SKM-1 treated with dmso at 0.1 percent for 144 hours (cell line): ENCODE measurements around the gene IL1A.

ENCODE experiments used
- DNase-seq: peaks from one replicate; lab custom pipeline; 2025; ENCODE audit not compliant: unreplicated experiment; lab: John Stamatoyannopoulos, UW

The IL1A gene

DNA sequence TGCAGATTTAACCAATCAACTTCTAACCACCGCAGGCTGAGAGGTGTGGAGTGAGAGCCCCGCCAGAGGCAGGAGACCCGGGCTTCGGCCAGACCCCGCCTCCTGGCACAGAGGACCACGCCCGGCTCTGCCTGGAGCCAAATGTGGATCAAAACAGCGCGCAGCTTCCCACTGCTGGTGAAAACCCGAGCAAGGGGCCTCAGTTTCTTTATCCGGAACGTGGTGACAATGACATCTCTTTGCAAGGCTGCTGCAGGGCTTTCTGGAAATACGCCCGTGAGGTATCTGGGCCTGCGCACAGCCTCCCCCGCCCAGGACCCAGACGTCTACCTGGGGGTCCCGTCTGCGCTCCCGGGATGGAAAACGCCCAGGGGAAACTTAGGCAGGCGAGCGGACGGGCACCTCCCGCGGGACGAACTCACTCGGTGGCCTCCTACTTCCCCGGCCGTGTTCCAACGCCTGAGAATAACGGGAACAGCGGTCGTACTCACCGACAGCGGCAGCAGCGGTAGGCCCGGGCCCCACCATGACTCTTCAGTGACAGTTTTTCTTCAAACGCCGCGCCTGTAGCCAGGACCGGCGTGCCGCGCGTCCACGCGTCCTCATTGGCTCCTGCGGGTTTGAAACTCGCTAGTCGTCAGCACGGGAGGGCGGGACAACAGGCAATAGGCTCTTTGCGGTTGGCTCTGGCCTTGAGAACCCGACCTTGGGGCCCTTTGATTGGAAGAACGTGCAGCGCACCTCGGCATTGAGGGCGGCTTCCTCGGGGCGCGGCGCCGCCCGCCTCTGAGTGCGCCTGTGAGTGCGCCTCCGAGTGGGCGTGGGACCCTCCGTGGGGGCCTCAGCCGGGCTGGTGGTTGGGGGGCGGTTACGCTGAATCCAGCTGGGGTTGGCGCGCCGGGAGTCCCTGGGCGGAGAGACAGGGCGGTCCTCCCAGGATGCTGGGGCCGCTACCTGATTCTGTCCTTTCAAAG lies 19.9 kb downstream of the IL1A start, which contains the start of gene CKAP2L:
CKAP2L (minus strand) TSS at position 539 of the 974 bp plus-strand sequence; CDS start at position 528, 11 bp downstream.
- peak; percentile 95 for DNase-seq

DNA sequence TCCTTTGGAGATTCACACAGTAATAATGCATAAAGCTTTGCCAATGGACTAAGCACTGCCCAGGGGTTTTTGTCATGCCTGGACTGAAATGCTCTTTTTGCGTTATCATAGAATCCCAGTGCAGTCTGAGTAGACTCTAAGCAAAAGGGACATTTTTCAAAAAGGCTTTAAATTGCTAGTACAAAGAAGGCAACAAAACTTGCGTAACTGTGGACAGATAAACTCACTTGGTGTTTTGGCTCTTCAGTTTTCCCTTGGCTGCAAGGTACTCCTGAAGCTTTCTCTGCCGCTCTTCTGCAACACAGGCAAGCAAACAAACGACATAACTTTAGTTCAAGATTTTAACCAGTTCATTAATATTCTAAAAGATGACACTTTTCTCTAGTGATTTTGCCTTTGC lies 22.0 kb downstream of the IL1A start:
- no peak for DNase-seq

DNA sequence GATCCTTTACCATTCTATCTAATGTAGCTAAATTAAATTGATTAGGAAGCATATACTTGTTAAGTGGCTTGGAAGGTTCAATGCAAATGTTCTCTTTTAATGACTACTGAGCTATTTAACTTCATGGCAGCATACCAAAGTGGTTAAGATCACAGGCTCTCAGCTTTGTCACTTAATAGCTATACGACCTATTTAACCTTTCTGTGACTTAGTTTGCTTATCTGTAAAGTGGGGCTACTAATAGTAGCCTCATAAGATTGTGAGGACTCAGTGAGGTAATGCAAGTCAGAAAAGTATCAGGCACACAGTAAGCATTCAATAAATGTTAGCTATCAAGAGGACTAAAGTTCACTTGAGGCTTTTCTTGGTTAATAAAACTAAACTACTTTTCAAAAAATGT lies 24.1 kb downstream of the IL1A start:
- DNase-seq = no peak

DNA sequence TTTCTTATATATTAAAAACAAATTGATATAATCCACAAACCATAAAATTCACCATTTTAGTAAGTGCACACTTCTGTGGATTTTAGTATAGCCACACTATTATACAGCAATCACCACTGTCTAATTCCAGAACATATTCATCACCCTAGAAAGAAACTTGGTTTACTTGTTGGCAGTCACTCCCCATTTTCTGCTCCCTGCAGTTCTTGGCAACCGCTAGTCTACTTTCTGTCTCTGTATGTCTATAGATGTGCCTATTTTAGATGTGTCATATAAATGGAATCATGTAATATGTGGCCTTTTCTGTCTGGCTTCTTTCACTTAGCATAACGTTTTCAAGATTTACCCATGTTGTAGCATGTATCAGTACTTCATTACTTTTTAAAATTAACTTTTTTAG lies 25.6 kb downstream of the IL1A start:
- DNase-seq = no peak

DNA sequence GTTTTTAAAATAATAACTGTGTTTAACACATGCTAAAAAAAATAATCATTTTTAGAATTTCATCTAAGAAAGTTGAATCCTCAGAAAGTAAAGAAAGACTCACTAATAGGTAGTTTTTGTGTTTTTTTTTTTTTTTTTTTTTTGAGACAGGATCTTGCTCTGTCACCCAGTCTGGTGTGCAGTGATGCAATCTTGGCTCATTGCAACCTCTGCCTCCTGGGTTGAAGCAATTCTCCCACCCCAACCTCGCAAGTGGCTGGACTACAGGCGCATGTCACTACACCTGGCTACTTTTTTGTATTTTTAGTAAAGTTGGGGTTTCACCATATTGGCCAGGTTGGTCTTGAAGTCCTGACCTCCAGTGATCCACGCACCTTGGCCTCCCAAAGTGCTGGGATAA lies 27.0 kb downstream of the IL1A start:
- DNase-seq = no peak

DNA sequence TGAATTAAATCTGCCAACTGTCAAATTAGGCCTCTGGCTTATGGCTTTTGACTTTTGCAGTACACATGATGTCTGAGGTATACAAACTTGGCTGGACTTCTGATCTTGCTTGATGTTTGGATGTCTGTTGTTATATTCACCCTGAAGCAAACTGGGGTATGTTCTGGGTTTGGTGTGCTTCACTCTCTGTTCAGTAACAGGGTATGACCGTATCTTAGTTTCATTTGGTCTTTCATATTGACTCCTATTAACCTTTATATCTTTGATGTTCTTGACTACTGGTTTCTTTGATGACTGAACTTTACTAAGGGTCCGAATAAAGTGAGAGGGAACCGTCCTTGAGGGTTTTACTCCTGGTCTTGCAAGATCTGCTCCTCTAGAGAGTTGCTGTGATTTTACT lies 28.1 kb downstream of the IL1A start:
- DNase-seq = no peak

DNA sequence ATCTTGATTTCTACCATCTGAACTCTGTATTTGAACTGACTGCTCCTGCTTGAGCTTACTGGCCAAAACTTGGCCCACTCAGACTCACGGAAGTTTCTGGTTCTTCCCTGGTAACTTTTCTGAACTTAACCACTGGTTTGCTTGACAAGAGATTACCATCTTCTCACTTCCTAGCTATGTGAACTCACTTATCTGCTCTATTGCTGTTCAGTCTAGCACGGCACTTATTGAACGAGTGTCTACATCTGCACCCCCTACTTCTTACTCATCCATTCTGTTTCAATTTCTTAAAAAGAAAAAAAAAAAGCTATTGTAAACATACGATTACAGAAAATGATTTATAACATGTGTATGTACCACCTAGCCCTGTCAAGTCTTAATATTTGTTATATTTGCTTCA lies 28.8 kb downstream of the IL1A start:
- DNase-seq = no peak

DNA sequence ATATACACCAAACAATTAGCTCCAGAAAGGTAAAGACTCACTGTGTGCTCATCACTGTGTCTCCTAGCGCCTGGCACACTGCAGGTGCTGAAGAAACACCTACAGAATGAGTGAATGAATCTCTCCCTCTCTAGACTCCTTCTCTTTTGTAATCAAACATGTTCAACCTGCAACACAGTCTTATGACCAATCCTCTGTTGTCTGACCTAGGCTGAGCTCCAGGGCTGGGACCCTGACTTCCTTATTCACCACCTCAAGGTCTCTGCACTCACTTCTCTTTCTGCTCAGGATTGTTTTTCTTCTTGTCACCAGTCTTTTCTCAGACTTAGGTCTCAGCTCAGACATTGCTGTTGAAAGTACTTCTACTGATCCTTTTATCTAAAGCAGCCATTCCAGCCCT lies 29.7 kb downstream of the IL1A start:
- peak; percentile 61 for DNase-seq

DNA sequence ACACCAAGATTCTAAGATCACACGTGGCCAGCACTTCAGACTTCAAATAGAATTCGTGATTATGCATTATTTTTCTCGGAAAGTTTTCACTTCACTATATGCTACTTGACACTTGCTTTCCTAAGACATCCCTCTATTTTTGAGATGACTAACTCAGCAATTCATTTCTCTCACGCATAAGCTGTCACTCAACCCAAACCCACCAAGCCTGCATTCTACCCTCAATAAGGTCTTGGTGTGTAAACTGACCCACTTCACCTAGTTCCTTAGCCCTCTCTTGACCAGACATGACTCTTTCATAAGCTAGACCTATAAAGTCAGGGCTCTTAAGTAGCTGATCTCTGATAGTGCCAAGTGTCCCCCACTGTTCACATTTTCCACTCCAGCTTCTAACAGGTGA lies 31.6 kb downstream of the IL1A start:
- no peak for DNase-seq

DNA sequence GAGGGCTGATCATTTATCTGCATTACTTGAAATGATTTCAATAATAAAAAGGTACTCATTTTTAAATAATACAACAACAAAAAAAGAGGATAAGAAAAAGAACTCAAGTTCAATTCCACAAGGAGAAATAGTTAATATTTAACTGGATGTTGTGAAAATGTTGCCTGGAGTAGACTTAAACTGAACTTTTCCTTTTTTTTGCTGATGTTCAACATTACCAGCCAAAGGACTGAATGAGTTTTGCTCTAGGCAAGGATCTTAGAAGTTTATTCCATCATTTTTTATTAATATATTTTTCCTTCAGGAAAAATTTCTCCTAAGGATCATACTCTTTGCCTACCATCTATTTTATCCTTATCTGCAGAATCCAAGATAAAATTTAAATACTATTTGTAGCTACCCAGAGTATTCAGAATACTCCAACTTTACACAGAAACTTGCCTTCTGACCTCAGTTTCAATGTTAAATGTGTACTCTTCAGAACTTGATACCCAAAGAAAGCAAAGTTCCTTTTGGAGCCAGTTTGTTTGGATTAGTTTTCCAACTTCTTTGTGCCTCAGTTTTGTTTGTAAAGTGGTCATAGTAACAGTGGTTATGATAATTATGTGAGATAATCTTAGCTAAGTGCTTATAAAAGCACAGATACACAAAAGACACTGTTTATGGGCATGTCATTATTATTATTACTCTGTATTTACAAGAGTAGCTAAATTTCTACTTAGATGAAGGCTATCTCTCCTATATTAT lies 32.7 kb downstream of the IL1A start:
- DNase-seq = no peak

DNA sequence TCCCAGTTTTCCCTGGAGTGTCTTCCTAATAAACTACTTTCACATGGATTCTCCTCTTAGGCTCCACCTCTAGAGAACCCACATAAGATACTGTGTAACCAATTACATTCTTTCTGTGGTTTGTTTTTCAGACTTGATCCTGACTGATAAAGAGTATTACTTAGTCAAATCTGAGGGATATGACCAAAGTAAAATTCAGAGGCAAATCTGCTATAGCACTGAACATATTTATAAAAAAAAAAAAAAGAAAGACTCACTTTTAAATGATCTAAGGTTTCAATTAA lies 33.8 kb downstream of the IL1A start:
- DNase-seq = no peak

DNA sequence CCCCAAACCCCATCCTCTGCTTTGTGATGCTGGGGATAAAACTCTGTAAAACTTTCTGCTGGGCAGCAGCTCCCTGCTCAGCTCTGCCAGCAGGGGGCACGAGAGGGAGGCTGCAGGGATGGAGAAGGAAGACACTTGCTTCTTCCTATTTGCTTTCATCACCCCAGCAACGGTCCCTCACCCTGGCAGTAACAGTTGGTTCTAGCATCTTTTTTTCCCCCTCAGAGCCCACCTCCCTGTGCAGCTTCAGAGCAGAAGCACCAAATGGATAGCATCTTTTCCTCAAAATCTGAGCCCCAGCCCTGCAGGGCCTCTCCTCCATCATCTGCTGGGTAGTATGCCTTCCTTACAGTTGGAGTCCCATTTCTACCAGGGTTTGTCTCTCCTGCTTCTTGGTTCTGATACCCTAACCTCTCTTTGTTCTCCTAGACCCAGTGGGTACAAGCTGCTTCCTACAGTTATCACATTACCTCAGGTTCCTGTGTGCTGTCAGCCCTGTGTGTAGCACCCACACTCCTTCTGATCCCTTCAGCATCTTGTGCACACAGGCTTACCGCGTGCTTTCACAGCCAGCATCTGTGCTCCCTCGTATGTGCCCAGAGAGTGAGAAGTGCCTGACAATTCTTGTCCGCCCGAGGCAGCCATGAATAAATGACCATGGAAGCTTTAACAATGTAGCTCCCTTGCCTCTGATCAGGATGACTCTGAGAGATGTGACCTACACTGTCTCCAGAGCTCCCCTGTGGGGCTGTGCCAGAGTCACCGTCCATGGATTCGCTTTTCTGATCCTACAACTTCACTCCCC lies 34.3 kb downstream of the IL1A start:
- peak; percentile 77 for DNase-seq

DNA sequence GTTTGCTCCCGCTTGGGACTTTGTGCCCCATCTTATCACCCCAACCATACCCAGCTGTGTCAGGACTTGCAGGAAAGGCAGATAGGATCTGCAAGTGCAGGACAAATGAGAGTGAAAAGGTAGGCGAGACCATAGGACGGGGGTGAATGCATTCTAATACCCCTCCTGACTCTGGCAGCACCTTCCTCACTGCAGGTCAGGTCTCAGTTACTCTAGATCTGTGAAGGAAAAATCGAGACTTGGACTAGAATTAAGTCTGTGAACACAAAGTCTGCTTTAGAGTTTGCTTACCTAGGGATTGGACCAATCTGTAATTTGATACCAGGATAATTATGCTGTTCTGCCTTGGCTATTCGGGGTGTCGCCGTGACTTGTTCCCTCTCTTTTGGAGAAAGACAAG lies 43.8 kb downstream of the IL1A start:
- DNase-seq = no peak

DNA sequence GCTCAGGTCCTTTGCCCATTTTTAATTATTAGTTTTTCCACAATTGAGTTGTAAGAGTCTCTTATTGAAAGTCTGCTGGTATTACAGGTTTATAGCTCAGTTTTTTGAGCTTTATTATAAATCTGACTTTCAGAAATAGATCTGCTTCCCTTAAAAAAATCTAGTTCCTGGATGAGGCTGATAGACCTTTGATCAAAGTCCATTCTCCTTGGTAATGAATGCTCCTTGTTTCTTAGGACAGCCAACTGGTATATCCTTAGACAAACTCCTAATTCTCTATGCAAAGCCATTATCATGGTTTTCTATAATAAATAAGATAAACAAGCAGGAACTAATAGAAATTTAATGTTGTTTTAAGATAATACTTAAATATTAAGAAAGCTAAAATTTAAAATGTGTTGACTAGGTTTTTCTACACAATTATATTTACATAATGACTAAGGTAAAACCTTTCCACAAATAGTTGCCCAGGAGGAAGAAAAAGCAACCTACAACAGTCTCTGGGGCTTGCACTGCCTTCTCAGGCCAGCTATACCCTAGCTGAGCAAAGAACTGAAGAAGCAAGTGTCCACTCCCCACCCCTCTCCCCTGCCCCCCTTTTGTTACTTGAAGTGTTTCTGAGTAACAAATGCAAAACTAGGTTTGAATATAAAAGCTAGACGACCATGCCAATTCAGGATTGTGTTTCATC lies 46.6 kb downstream of the IL1A start:
- DNase-seq = no peak

DNA sequence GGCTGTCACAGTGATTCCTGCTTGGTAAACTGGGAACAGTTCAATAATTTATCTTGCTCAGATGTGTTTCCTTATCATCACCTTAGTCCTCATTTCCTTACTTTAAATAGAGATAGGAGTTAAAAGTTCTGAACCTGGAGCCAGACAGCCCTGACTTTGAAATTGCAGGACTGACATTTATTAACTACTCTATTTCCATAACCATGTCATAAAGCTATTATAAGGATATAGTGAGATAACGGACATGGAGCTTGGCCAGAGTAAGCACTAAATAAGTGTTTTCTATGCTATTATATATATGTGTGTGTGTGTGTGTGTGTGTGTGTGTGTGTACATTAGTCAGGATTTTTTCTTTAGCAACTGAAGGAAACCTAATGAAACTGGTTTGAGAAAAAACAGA lies 50.4 kb downstream of the IL1A start:
- DNase-seq = no peak

DNA sequence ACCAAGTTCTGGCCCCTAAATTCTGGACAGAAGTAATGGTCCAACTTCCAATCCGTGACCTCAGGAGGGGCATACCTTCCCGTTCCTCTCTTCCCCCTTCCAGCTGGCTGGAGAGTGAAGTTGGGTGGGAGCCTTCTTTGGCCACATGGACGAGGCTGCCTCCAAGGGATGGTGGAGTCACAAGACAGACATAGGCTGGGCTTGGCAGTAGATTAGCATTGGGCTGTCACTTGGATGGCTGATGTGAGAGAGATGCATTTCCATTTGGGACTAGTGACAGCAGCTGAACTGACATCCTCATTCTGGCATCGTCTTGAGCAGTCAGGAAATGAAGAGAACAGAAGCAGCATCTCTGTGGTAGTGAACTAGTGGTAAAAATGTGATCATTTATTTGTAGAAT lies 50.8 kb downstream of the IL1A start:
- no peak for DNase-seq

DNA sequence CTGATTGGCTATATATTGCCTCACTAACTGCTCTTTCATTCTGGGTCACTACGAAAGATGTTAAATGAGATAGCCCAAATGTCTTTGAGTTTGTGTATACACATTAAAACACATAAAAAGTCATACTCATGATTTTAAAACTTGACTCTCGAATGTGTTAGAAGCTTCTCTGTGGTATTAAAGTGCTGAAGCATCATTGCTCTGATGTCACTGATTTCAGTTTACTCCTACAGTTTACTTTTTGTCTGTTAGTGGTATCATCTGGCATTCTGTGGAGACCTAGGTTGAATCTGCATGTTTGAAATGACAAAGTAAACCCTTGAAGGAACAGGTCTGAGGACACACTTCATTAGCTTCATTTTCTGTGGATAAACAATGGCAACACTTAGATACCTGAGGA lies 52.8 kb downstream of the IL1A start:
- DNase-seq = no peak

DNA sequence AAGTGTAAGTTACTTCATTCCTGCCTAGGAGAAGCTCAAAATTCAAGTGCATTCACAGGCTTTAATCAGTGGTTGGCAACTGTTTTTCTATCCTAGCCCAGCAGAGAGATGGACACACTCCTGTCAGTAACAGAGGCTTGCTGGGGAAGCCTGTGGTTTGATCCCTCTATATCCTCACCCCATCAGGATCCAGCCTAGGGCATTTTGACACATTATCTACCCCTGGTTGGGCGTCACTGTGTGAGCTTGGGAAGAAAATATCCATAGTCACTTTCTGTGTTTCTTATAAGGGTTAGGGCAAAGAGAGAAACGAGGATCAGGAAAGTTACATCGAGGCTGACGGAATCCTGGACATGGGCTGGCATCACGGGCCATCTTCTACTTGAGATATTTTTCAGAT lies 53.5 kb downstream of the IL1A start:
- DNase-seq = no peak

DNA sequence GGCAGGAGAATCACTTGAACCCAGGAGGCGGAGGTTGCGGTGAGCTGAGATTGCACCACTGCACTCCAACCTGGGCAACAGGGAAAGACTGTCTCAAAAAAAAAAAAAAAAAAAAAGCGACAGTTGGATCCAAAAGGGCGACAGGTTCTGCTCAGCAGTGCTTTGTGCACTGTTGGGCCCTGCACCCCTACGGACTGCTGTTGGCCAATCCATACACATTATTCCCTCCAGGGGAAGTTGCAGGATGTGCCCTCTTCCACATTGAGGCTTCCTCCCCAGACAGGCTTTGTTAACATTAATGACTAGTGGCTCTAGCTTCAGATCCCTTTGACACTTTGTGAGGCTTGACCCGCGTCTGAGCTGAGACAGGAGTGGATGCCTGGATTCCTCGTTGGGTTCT lies 54.1 kb downstream of the IL1A start:
- no peak for DNase-seq

DNA sequence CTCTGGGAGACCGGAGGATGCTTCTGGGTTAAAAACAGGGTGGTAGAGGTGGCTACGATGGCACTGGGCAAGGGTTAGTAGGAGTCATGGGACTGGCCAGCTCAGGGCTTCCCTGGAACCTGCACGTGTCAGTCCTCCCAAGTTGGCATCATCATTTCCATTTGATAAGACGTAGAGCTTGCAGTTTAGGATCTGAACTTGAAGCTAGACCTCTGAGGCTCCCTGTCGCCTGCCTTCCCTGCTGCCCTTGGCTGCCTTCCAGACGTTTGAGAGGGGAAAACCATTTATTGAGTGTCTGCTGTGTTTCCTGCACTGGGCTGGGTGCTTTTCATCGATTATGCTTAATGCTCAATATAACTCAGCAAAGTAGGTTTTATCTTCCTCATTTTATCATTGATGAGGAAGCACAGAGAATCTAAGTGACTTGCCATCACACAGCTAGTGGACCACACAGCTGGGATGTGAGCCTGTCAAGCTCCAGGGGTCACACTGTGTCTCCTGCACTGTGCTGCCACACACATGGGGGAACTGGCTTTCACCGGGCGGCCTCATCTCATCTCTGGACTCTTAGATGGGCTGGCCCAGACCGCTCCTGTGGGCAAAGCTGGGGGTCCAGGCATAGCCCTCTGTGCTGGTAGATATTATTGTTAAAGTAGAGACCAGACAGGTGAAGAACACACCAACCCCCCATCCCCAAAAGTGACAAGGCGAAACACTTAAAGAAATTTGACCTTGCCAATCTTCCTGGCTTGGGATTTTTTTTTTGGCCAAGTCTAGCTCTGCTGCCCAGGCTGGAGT lies 55.7 kb downstream of the IL1A start:
- no peak for DNase-seq
